K562 (cell line): ENCODE data around the gene PHF21A. TPM values are rescaled to one million over a fixed set of nuclear protein-coding genes. Genes with fewer than 3 reads are reported as not detected.

ENCODE experiments used
- ATAC-seq: fragments of 200-7000 bp; cut with Tn5 transposase; 3 replicates; pipeline ENCODE4 v1.9.1; 2020; ENCODE audit warnings: moderate library complexity
- BruUV-seq: library from RNA; stranded (reverse); fragments of 400-500 nt; replicated peaks from 2 replicates; lab custom pipeline; 2021; lab: Mats Ljungman, UMichigan
- CTCF ChIA-PET: fragments of 300-600 bp; formaldehyde crosslinking; extraction: SDS; loops from one replicate; lab custom pipeline; 2021; ENCODE audit warnings: low intra/inter-chr PET ratio; lab: Yijun Ruan, JAX
- POLR2A ChIA-PET: fragments of 300-600, 350-650 bp; sonication (Branson Sonifier 250); formaldehyde crosslinking; extraction: SDS; loops from one replicate; lab custom pipeline; 2021; ENCODE audit warnings: antibody characterized with exemption, inconsistent platforms; lab: Yijun Ruan, JAX
- DNase-seq, 4 experiments: peaks; one replicate each; pipeline versions ENCODE4 v3.0.0 to v3.0.0-alpha.2; 2011 to 2018; ENCODE audit warnings: low spot score in 3 of 4, mixed read lengths in 3 of 4; ENCODE audit errors: extremely low read depth in 1 of 4
- FAIRE-seq: peaks from 2 replicates; lab custom pipeline; 2011; peaks lifted over from hg19 to GRCh38; lab: Jason Lieb, UNC
- H2AFZ ChIP-seq: 2 replicates; pipeline ENCODE4 v1.6.0; 2011; ENCODE audit warnings: low read depth, low read length, control low read depth, inconsistent platforms
- H3K27ac ChIP-seq: fragments of 200-600 bp; 3 replicates; pipeline ENCODE4 v1.8.0; 2011; ENCODE audit warnings: low read depth, mild to moderate bottlenecking, control low read depth, inconsistent platforms, low read length, moderate library complexity, mixed read lengths; ENCODE audit errors: extremely low read depth
- H3K27me3 ChIP-seq, 2 experiments: fragments of 300-600 bp in 1 of 2; 2 replicates in 1 of 2; 3 replicates in 1 of 2; pipeline versions ENCODE4 v1.6.0 to v1.8.0; 2011; ENCODE audit warnings: inconsistent platforms in 2 of 2, low read length in 2 of 2, mild to moderate bottlenecking in 1 of 2, mixed read lengths in 1 of 2, moderate library complexity in 1 of 2; ENCODE audit not compliant: control insufficient read depth in 2 of 2, insufficient read depth in 2 of 2
- H3K36me3 ChIP-seq: fragments of 300-600 bp; 3 replicates; pipeline ENCODE4 v1.8.0; 2011; ENCODE audit warnings: mild to moderate bottlenecking, low read length, inconsistent platforms; ENCODE audit not compliant: control insufficient read depth, insufficient read depth
- H3K4me1 ChIP-seq, 2 experiments: fragments of 200-600 bp in 1 of 2; replicated peaks in 1 of 2; 2 replicates in 1 of 2; 3 replicates in 1 of 2; pipeline versions ENCODE4 v1.5.1 to v1.8.0; 2011; ENCODE audit warnings: inconsistent platforms in 2 of 2, low read length in 2 of 2, mild to moderate bottlenecking in 1 of 2, mixed read lengths in 1 of 2, moderate library complexity in 1 of 2; ENCODE audit not compliant: control insufficient read depth in 2 of 2, insufficient read depth in 2 of 2
- H3K4me2 ChIP-seq: 2 replicates; pipeline ENCODE4 v1.6.1; 2011; ENCODE audit warnings: low read length, control low read depth, inconsistent platforms, mixed read lengths; ENCODE audit not compliant: insufficient read depth
- H3K4me3 ChIP-seq: fragments of 200-600 bp; sonication (generic), shearing (Covaris generic); 2 replicates; pipeline ENCODE4 v1.5.1; 2016; ENCODE audit warnings: control low read depth, inconsistent platforms
- H3K79me2 ChIP-seq: fragments of 200-600 bp; 3 replicates; pipeline ENCODE4 v1.8.0; 2011; ENCODE audit warnings: low read length, inconsistent platforms; ENCODE audit not compliant: control insufficient read depth, insufficient read depth
- H3K9ac ChIP-seq, 2 experiments: 2 replicates each; pipeline versions ENCODE4 v1.6.0 to v1.6.1; 2011; ENCODE audit warnings: low read depth in 2 of 2, low read length in 2 of 2, control low read depth in 1 of 2, inconsistent platforms in 1 of 2, mild to moderate bottlenecking in 1 of 2, mixed read lengths in 1 of 2; ENCODE audit not compliant: insufficient read depth in 1 of 2
- H3K9me1 ChIP-seq: one replicate; pipeline ENCODE4 v1.6.0; 2011; ENCODE audit warnings: inconsistent platforms, mild to moderate bottlenecking, low read length, moderate library complexity; ENCODE audit not compliant: control insufficient read depth, insufficient read depth
- H3K9me3 ChIP-seq: replicated peaks from 2 replicates; pipeline ENCODE4 v1.5.1; 2011; ENCODE audit warnings: low read depth, low read length, inconsistent platforms; ENCODE audit not compliant: control insufficient read depth, insufficient read depth
- H4K20me1 ChIP-seq: replicated peaks from 2 replicates; pipeline ENCODE4 v1.6.1; 2011; ENCODE audit warnings: low read length, inconsistent platforms, mixed read lengths; ENCODE audit not compliant: control insufficient read depth, insufficient read depth
- FOSL1 ChIP-seq: fragments of 200-800 bp; sonication (Bioruptor generic); conservative IDR thresholded peaks from 2 replicates; pipeline ENCODE4 v1.6.1; 2016; ENCODE audit warnings: missing genetic modification characterization, missing compliant biosample characterization
- GATA2 ChIP-seq: sonication (generic); formaldehyde crosslinking; IDR thresholded peaks from 2 replicates; pipeline ENCODE4 v1.4.0; 2020; ENCODE audit warnings: mild to moderate bottlenecking, missing genetic modification reagents
- LARP7 ChIP-seq: fragments of 450-650 bp; IDR thresholded peaks from 2 replicates; pipeline ENCODE4 v1.6.1; 2016
- MEF2D ChIP-seq: conservative IDR thresholded peaks from 2 replicates; pipeline ENCODE4 v1.6.1; 2016; ENCODE audit warnings: low read depth, missing genetic modification characterization, missing compliant biosample characterization
- PTTG1 ChIP-seq: fragments of 450-650 bp; IDR thresholded peaks from 2 replicates; pipeline ENCODE4 v1.6.1; 2016; ENCODE audit warnings: low read depth, mild to moderate bottlenecking, missing genetic modification characterization, missing compliant biosample characterization
- RBM25 ChIP-seq: fragments of 200-400 bp; formaldehyde crosslinking; IDR thresholded peaks from 2 replicates; pipeline ENCODE4 v1.6.1; 2018; ENCODE audit warnings: low read length, low read depth, moderate library complexity; ENCODE audit not compliant: severe bottlenecking
- SNRNP70 ChIP-seq: fragments of 200-400 bp; formaldehyde crosslinking; optimal IDR thresholded peaks from 2 replicates; pipeline ENCODE3; 2017; ENCODE audit warnings: low read depth, low read length
- U2AF2 ChIP-seq: fragments of 200-400 bp; formaldehyde crosslinking; optimal IDR thresholded peaks from 2 replicates; pipeline ENCODE3; 2017; ENCODE audit warnings: low read depth, mild to moderate bottlenecking, low read length
- ZFP30 ChIP-seq: fragments of 250-450 bp; sonication (Bioruptor Pico); IDR thresholded peaks from 2 replicates; pipeline ENCODE4 v1.8.0; 2022; ENCODE audit warnings: moderate library complexity, mild to moderate bottlenecking, inconsistent platforms, borderline replicate concordance
- ZNF699 ChIP-seq: fragments of 250-450 bp; sonication (Bioruptor Pico); IDR thresholded peaks from 2 replicates; pipeline ENCODE4 v1.8.0; 2021; ENCODE audit warnings: mild to moderate bottlenecking, moderate library complexity; ENCODE audit not compliant: insufficient replicate concordance
- WGBS: fragments of 100-300 bp; shearing (Covaris generic); methylation state at CpG from one replicate; pipeline ENCODE4 v1.1.6; 2016; ENCODE audit warnings: low coverage, mixed read lengths; ENCODE audit not compliant: insufficient coverage; ENCODE audit errors: missing lambda C conversion rate; 5-methylcytosine and 5-hydroxymethylcytosine counted together
- in situ Hi-C: fragments of 300-500 bp; cut with MboI; formaldehyde crosslinking; loops from 4 replicates; pipeline ENCODE4 v1.15.0; 2018; ENCODE audit warnings: inconsistent platforms, mixed read lengths
- intact Hi-C: fragments of 100-400 bp; cut with micrococcal nuclease; formaldehyde crosslinking; loops from 2 replicates; pipeline ENCODE4 v1.14.2; 2022
- polyA plus RNA-seq, 8 experiments: library from polyadenylated mRNA; depleted of rRNA in 4 of 8; stranded (reverse) in 5 of 8; unstranded in 3 of 8; fragments of >200 nt; fragmentation: Nextera tagmentation in 2 of 8; fragmentation: Illumina TruSeq in 1 of 8; extraction: Ambion mirVana in 2 of 8; extraction: Trizol in 1 of 8; gene quantifications; 2 replicates each; pipeline versions ENCODE4 v1.2.1 to v1.2.3, GENCODE V29; 2011 to 2014; ENCODE audit warnings: inconsistent platforms in 1 of 8, missing spikeins in 1 of 8
- total RNA-seq, 7 experiments: library from RNA; depleted of rRNA in 6 of 7; stranded (reverse); fragments of >200 nt in 6 of 7; fragmentation: Illumina TruSeq in 2 of 7; extraction: Trizol in 2 of 7; gene quantifications; 2 replicates each; pipeline versions ENCODE4 v1.2.1 to v1.2.3, GENCODE V29; 2011 to 2021; ENCODE audit warnings: low replicate concordance in 1 of 7
- TF ChIP-seq, protein P1 (sequence below): fragments of 450-650 bp; IDR thresholded peaks from 2 replicates; pipeline ENCODE4 v1.6.1; 2018; ENCODE audit not compliant: partially characterized antibody

The PHF21A gene
- total and polyA plus RNA-seq, 9 of the 15 experiments (the other 6 are each of a cell fraction or from before 2014, with no cell fraction given): 1.5 to 32.4 (median 10.7) TPM

GRCh38 chr11:45910623-45911022 lies 210.6 kb downstream of the PHF21A start:
- Histone ChIP-seq H2AFZ (no peak overlapping the region), H3K27me3 (no peaks in the 10 kb centered on the region), H3K9ac (no peak overlapping the region), H3K36me3 (peaks cover 43% of the 10 kb centered on the region; the same call in 2 of the 3 replicates), H3K27ac (no peak overlapping the region), H3K9me3 (no peaks in the 10 kb centered on the region), H3K79me2 (no peaks in the 10 kb centered on the region), H4K20me1 (0 out of 2 replicates have a peak, but pooled peaks cover 3% of the 10 kb centered on the region), H3K4me1 (peaks cover 0 to 39% of the 10 kb centered on the region in 2 experiments; a peak in 2 of 5 replicates), H3K4me3 (no peak overlapping the region), H3K4me2 (no peak overlapping the region), H3K9me1 (peaks cover 3% of the 10 kb centered on the region)
- no TSS peak for BruUV-seq
- WGBS: 92% methylated on average over 8 of the region's 9 CpGs
- no peak for ATAC-seq
- TF ChIP-seq U2AF2: no peak
- TF ChIP-seq GATA2 (CRISPR knock-in tag): no peak
- TF ChIP-seq, protein P1, sequence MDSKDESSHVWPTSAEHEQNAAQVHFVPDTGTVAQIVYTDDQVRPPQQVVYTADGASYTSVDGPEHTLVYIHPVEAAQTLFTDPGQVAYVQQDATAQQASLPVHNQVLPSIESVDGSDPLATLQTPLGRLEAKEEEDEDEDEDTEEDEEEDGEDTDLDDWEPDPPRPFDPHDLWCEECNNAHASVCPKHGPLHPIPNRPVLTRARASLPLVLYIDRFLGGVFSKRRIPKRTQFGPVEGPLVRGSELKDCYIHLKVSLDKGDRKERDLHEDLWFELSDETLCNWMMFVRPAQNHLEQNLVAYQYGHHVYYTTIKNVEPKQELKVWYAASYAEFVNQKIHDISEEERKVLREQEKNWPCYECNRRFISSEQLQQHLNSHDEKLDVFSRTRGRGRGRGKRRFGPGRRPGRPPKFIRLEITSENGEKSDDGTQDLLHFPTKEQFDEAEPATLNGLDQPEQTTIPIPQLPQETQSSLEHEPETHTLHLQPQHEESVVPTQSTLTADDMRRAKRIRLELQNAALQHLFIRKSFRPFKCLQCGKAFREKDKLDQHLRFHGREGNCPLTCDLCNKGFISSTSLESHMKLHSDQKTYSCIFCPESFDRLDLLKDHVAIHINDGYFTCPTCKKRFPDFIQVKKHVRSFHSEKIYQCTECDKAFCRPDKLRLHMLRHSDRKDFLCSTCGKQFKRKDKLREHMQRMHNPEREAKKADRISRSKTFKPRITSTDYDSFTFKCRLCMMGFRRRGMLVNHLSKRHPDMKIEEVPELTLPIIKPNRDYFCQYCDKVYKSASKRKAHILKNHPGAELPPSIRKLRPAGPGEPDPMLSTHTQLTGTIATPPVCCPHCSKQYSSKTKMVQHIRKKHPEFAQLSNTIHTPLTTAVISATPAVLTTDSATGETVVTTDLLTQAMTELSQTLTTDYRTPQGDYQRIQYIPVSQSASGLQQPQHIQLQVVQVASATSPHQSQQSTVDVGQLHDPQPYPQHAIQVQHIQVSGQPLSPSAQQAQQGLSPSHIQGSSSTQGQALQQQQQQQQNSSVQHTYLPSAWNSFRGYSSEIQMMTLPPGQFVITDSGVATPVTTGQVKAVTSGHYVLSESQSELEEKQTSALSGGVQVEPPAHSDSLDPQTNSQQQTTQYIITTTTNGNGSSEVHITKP: no peak
- TF ChIP-seq PTTG1 (tag): no peak
- TF ChIP-seq SNRNP70: no peak
- TF ChIP-seq ZFP30 (CRISPR knock-in tag): no peak
- TF ChIP-seq MEF2D (tag): no peak
- TF ChIP-seq LARP7: no peak
- TF ChIP-seq FOSL1: no peak
- TF ChIP-seq RBM25: no peak
- TF ChIP-seq ZNF699: no peak
- in situ Hi-C loops: no loop called here
- intact Hi-C loops: no loop called here
- POLR2A ChIA-PET: interaction anchor here (0.6 to 1.0 kb wide), 3 partner anchors 10 to 680 kb away, joined by 3 to 4 read pairs (median 3); no protein-coding TSS in a partner anchor
- no peak for DNase-seq
- no peak for FAIRE-seq
- CTCF ChIA-PET: no interaction called here
